H9 (cell line): ENCODE measurements around the gene JAK1. TPM values are rescaled to one million over a fixed set of nuclear protein-coding genes. Genes with fewer than 3 reads are reported as not detected.

Source experiments
- DNase-seq: peaks from one replicate; pipeline ENCODE4 v3.0.0-alpha.2; 2017
- H2AFZ ChIP-seq: one replicate; pipeline ENCODE4 v1.6.1; 2013; ENCODE audit warnings: mild to moderate bottlenecking, low read length, control low read depth, moderate library complexity
- H2AK5ac ChIP-seq: 2 replicates; pipeline ENCODE4 v1.6.1; 2013; ENCODE audit warnings: low read length, control low read depth, mixed read lengths; ENCODE audit not compliant: insufficient read length
- H2BK120ac ChIP-seq: one replicate; pipeline ENCODE4 v1.6.1; 2013; ENCODE audit warnings: low read depth, mild to moderate bottlenecking, low read length, control low read depth, inconsistent platforms; ENCODE audit not compliant: poor library complexity, severe bottlenecking
- H2BK12ac ChIP-seq: 2 replicates; pipeline ENCODE4 v1.6.1; 2013; ENCODE audit warnings: low read length, control low read depth, mixed read lengths, low read depth; ENCODE audit not compliant: insufficient read length
- H2BK15ac ChIP-seq: 2 replicates; pipeline ENCODE4 v1.6.1; 2013; ENCODE audit warnings: low read depth, low read length, control low read depth
- H2BK20ac ChIP-seq: one replicate; pipeline ENCODE4 v1.6.1; 2013; ENCODE audit warnings: low read depth, mild to moderate bottlenecking, low read length, control low read depth, inconsistent platforms; ENCODE audit not compliant: poor library complexity, severe bottlenecking
- H2BK5ac ChIP-seq: 2 replicates; pipeline ENCODE4 v1.6.1; 2013; ENCODE audit warnings: low read length, control low read depth, mixed read lengths; ENCODE audit not compliant: insufficient read length
- H3K14ac ChIP-seq: 2 replicates; pipeline ENCODE4 v1.6.1; 2013; ENCODE audit warnings: low read length, control low read depth; ENCODE audit not compliant: insufficient read depth
- H3K18ac ChIP-seq: 2 replicates; pipeline ENCODE4 v1.6.1; 2013; ENCODE audit warnings: low read depth, mild to moderate bottlenecking, mixed read lengths, low read length, control low read depth; ENCODE audit not compliant: insufficient read length
- H3K23ac ChIP-seq: 2 replicates; pipeline ENCODE4 v1.6.1; 2013; ENCODE audit warnings: low read length, control low read depth, mixed read lengths, low read depth; ENCODE audit not compliant: insufficient read length
- H3K23me2 ChIP-seq: 2 replicates; pipeline ENCODE4 v1.6.1; 2013; ENCODE audit warnings: low read depth, mild to moderate bottlenecking, mixed read lengths, low read length, control low read depth; ENCODE audit not compliant: insufficient read length, poor library complexity, severe bottlenecking
- H3K27ac ChIP-seq: 2 replicates; pipeline ENCODE4 v1.5.1; 2013; ENCODE audit warnings: low read length, control low read depth, mixed read lengths, low read depth; ENCODE audit not compliant: insufficient read length
- H3K27me3 ChIP-seq: 2 replicates; pipeline ENCODE4 v1.6.1; 2013; ENCODE audit warnings: low read length, control low read depth, inconsistent platforms; ENCODE audit not compliant: insufficient read depth
- H3K4ac ChIP-seq: 2 replicates; pipeline ENCODE4 v1.6.1; 2013; ENCODE audit warnings: low read depth, mild to moderate bottlenecking, control low read depth, inconsistent platforms, low read length, moderate library complexity
- H3K4me1 ChIP-seq: 2 replicates; pipeline ENCODE4 v1.6.1; 2013; ENCODE audit warnings: low read length, control low read depth, inconsistent platforms; ENCODE audit not compliant: insufficient read depth
- H3K4me2 ChIP-seq: 2 replicates; pipeline ENCODE4 v1.6.1; 2013; ENCODE audit warnings: low read length, control low read depth, mixed read lengths; ENCODE audit not compliant: insufficient read length, insufficient read depth
- H3K56ac ChIP-seq: 2 replicates; pipeline ENCODE4 v1.6.1; 2013; ENCODE audit warnings: low read depth, mild to moderate bottlenecking, mixed read lengths, low read length, control low read depth; ENCODE audit not compliant: insufficient read length
- H3K79me1 ChIP-seq: 2 replicates; pipeline ENCODE4 v1.6.1; 2013; ENCODE audit warnings: low read depth, mild to moderate bottlenecking, moderate library complexity, low read length, control low read depth, inconsistent platforms; ENCODE audit not compliant: insufficient read depth, poor library complexity, severe bottlenecking
- H3K79me2 ChIP-seq: 2 replicates; pipeline ENCODE4 v1.6.1; 2013; ENCODE audit warnings: low read length, control low read depth, inconsistent platforms; ENCODE audit not compliant: insufficient read depth
- H3K9ac ChIP-seq: 2 replicates; pipeline ENCODE4 v1.6.1; 2013; ENCODE audit warnings: low read length, control low read depth, mixed read lengths; ENCODE audit not compliant: insufficient read length; ENCODE audit errors: extremely low read depth
- H3K9me3 ChIP-seq: one replicate; pipeline ENCODE4 v1.6.1; 2013; ENCODE audit warnings: low read depth, low read length, inconsistent platforms; ENCODE audit not compliant: control insufficient read depth
- H3T11ph ChIP-seq: one replicate; pipeline ENCODE4 v1.6.1; 2013; ENCODE audit warnings: mild to moderate bottlenecking, low read length, control low read depth, inconsistent platforms
- H4K20me1 ChIP-seq: one replicate; pipeline ENCODE4 v1.6.1; 2013; ENCODE audit not compliant: control insufficient read depth, insufficient read length, insufficient read depth
- H4K5ac ChIP-seq: 2 replicates; pipeline ENCODE4 v1.6.1; 2013; ENCODE audit warnings: low read depth, mild to moderate bottlenecking, mixed read lengths, low read length, control low read depth; ENCODE audit not compliant: insufficient read length
- H4K8ac ChIP-seq: replicated peaks from 2 replicates; pipeline ENCODE4 v1.6.1; 2013; ENCODE audit warnings: low read length, control low read depth, mixed read lengths, low read depth; ENCODE audit not compliant: insufficient read length
- H4K91ac ChIP-seq: 2 replicates; pipeline ENCODE4 v1.6.1; 2013; ENCODE audit warnings: low read depth, mild to moderate bottlenecking, moderate library complexity, mixed read lengths, low read length, control low read depth; ENCODE audit not compliant: insufficient read length
- H3K27ac Mint-ChIP-seq, 3 experiments: 2 replicates in 2 of 3; 3 replicates in 1 of 3; pipeline ENCODE4 v1.8.0; 2020 to 2021; ENCODE audit warnings: mixed read lengths in 3 of 3, mild to moderate bottlenecking in 1 of 3, moderate library complexity in 1 of 3
- H3K27me3 Mint-ChIP-seq: 2 replicates; pipeline ENCODE4 v1.8.0; 2021; ENCODE audit warnings: low read depth, mild to moderate bottlenecking, moderate library complexity, mixed read lengths
- H3K36me3 Mint-ChIP-seq, 3 experiments: 2 replicates in 2 of 3; 3 replicates in 1 of 3; pipeline ENCODE4 v1.8.0; 2020 to 2021; ENCODE audit warnings: low read depth in 3 of 3, mixed read lengths in 3 of 3; ENCODE audit not compliant: insufficient read depth in 1 of 3
- H3K4me1 Mint-ChIP-seq, 2 experiments: 2 replicates each; pipeline ENCODE4 v1.8.0; 2020; ENCODE audit warnings: mixed read lengths in 2 of 2
- H3K4me3 Mint-ChIP-seq, 2 experiments: 2 replicates in 1 of 2; 3 replicates in 1 of 2; pipeline ENCODE4 v1.8.0; 2020 to 2021; ENCODE audit warnings: mild to moderate bottlenecking in 2 of 2, mixed read lengths in 2 of 2, moderate library complexity in 1 of 2
- H3K9me3 Mint-ChIP-seq, 2 experiments: 2 replicates in 1 of 2; 3 replicates in 1 of 2; pipeline ENCODE4 v1.8.0; 2020; ENCODE audit warnings: mild to moderate bottlenecking in 2 of 2, mixed read lengths in 2 of 2, moderate library complexity in 1 of 2
- WGBS: extraction: QIAGEN DNeasy Blood & Tissue Kit; methylation state at CpG from one replicate; pipeline ENCODE4 v1.1.7; 2013; ENCODE audit warnings: missing lambda C conversion rate, low lambda C conversion rate, mixed read lengths; ENCODE audit not compliant: insufficient read length; ENCODE audit errors: extremely low coverage; 5-methylcytosine and 5-hydroxymethylcytosine counted together
- total RNA-seq: library from RNA; stranded (reverse); gene quantifications from 2 replicates; pipeline ENCODE4 v1.2.1, GENCODE V29; 2021
- TF ChIP-seq, protein P1 (sequence below): fragments of 200-600 bp; sonication (generic); conservative IDR thresholded peaks from 3 replicates; pipeline ENCODE4 v1.8.0; 2021; ENCODE audit warnings: antibody characterized with exemption, mild to moderate bottlenecking

The JAK1 gene
- total RNA-seq, 1 experiment from 2014 or later, result 12.8 TPM

DNA sequence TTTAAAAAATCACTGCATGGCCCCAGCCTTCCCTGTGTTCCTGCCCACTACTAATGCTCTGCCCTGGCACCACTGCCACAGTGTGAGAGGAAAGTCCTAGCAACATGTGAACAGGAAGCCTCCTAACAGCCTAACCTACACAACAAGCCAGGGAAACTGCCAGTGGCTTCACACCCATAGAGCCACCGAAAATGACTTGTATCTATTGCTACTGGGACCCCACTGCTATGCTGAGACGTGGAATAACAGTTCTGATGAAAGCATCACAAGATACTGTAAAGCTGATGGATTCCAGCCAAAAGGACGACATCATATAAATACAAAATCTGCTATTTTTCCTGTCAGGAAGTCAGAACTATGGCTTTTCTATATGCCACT, 74.9 kb downstream of the JAK1 start:
- no peak overlapping the region for H2BK12ac ChIP-seq
- H3K4me1 Mint-ChIP-seq, result peaks cover 46 to 55% of the 10 kb centered on the region in 2 experiments
- H2BK5ac ChIP-seq, result no peak overlapping the region
- no peaks in the 10 kb centered on the region for H3K27me3 ChIP-seq
- TF ChIP-seq, protein P1, sequence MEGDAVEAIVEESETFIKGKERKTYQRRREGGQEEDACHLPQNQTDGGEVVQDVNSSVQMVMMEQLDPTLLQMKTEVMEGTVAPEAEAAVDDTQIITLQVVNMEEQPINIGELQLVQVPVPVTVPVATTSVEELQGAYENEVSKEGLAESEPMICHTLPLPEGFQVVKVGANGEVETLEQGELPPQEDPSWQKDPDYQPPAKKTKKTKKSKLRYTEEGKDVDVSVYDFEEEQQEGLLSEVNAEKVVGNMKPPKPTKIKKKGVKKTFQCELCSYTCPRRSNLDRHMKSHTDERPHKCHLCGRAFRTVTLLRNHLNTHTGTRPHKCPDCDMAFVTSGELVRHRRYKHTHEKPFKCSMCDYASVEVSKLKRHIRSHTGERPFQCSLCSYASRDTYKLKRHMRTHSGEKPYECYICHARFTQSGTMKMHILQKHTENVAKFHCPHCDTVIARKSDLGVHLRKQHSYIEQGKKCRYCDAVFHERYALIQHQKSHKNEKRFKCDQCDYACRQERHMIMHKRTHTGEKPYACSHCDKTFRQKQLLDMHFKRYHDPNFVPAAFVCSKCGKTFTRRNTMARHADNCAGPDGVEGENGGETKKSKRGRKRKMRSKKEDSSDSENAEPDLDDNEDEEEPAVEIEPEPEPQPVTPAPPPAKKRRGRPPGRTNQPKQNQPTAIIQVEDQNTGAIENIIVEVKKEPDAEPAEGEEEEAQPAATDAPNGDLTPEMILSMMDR, result no peak
- H3K79me1 ChIP-seq, result no peaks in the 10 kb centered on the region
- H3K14ac ChIP-seq, result no peak overlapping the region
- no peak overlapping the region for H3K27ac ChIP-seq
- 0 out of 2 replicates have a peak overlapping the region, but pooled peaks have one; percentile 91 for H2BK15ac ChIP-seq
- no peaks in the 10 kb centered on the region for H3K9me3 Mint-ChIP-seq
- H3K27me3 Mint-ChIP-seq, result no peaks in the 10 kb centered on the region
- no peaks in the 10 kb centered on the region for H4K20me1 ChIP-seq
- H3K56ac ChIP-seq, result peak overlapping the region; percentile 74
- peak overlapping the region in 1 of 2 experiments; percentile 7; a peak in 1 of 5 replicates for H3K4me3 Mint-ChIP-seq
- no peak overlapping the region for H2BK120ac ChIP-seq
- DNase-seq, result no peak
- H3K27ac Mint-ChIP-seq, result peak overlapping the region; percentile 23 to 71 (median 25); a peak in 5 of 7 replicates
- no peak overlapping the region for H4K5ac ChIP-seq
- H3K18ac ChIP-seq, result peak overlapping the region; percentile 17
- no CpG with 5 or more reads among the region's 3 CpGs for WGBS
- H3K9me3 ChIP-seq, result no peaks in the 10 kb centered on the region
- peaks cover 10% of the 10 kb centered on the region for H3K4me1 ChIP-seq
- no peaks in the 10 kb centered on the region; the same call in 1 of the 2 replicates for H3K79me2 ChIP-seq
- H4K91ac ChIP-seq, result no peak overlapping the region
- no peak overlapping the region for H2AK5ac ChIP-seq
- H3K4ac ChIP-seq, result no peak overlapping the region
- no peak overlapping the region for H3K9ac ChIP-seq
- no peak overlapping the region for H4K8ac ChIP-seq
- H3K23me2 ChIP-seq, result no peaks in the 10 kb centered on the region
- no peaks in the 10 kb centered on the region for H3K36me3 Mint-ChIP-seq
- H2BK20ac ChIP-seq, result no peak overlapping the region
- H3K23ac ChIP-seq, result no peak overlapping the region
- no peak overlapping the region for H3T11ph ChIP-seq
- H3K4me2 ChIP-seq, result no peak overlapping the region
- no peak overlapping the region for H2AFZ ChIP-seq
